Fibroblast of upper back skin (primary cell): Measurements from ENCODE around the gene SYNE3.

Experiments used
- DNase-seq: peaks from one replicate; pipeline ENCODE4 v3.0.0-alpha.2; 2013

SYNE3 gene

GRCh38 chr14:95487669-95488084 lies 28.8 kb downstream of the SYNE3 start:
- DNase-seq, result no peak

GRCh38 chr14:95486875-95487668 lies 29.4 kb downstream of the SYNE3 start:
- no peak for DNase-seq

GRCh38 chr14:95485222-95485819 lies 31.1 kb downstream of the SYNE3 start:
- no peak for DNase-seq

GRCh38 chr14:95484296-95484695 lies 32.2 kb downstream of the SYNE3 start:
- DNase-seq, result no peak

GRCh38 chr14:95483309-95484165 lies 32.9 kb downstream of the SYNE3 start:
- peak; percentile 93 for DNase-seq

GRCh38 chr14:95482627-95483308 lies 33.7 kb downstream of the SYNE3 start:
- DNase-seq, result no peak

- DNase-seq, result no peak
Measured at GRCh38 chr14:95481391-95482022, 34.9 kb downstream of the SYNE3 start.

- DNase-seq, result no peak
Measured at GRCh38 chr14:95480887-95481226, 35.6 kb downstream of the SYNE3 start.

- no peak for DNase-seq
Measured at GRCh38 chr14:95480109-95480886, 36.2 kb downstream of the SYNE3 start.

- DNase-seq, result no peak
Measured at GRCh38 chr14:95479494-95479893, 37.0 kb downstream of the SYNE3 start.

- DNase-seq, result no peak
Measured at GRCh38 chr14:95478818-95479217, 37.6 kb downstream of the SYNE3 start.

- no peak for DNase-seq
Measured at GRCh38 chr14:95478309-95478708, 38.1 kb downstream of the SYNE3 start.

- no peak for DNase-seq
Measured at GRCh38 chr14:95477411-95478269, 38.8 kb downstream of the SYNE3 start.

- no peak for DNase-seq
Measured at GRCh38 chr14:95476747-95477146, 39.7 kb downstream of the SYNE3 start.

- DNase-seq, result no peak
Measured at GRCh38 chr14:95475540-95476240, 40.8 kb downstream of the SYNE3 start.

GRCh38 chr14:95474941-95475340 lies 41.5 kb downstream of the SYNE3 start:
- DNase-seq, result no peak

- no peak for DNase-seq
Measured at GRCh38 chr14:95474486-95474885, 42.0 kb downstream of the SYNE3 start.

- DNase-seq, result no peak
Measured at GRCh38 chr14:95472819-95473251, 43.6 kb downstream of the SYNE3 start.

GRCh38 chr14:95471476-95471875 lies 45.0 kb downstream of the SYNE3 start:
- DNase-seq, result no peak

GRCh38 chr14:95471016-95471415 lies 45.4 kb downstream of the SYNE3 start:
- no peak for DNase-seq
